OCI-LY3 (cell line): ENCODE measurements around the gene PALD1.

Experiments used
- H2AFZ ChIP-seq: fragments of 200-600, 300-600 bp; shearing (Covaris generic); 2 replicates; pipeline ENCODE4 v1.6.0; 2014; ENCODE audit warnings: antibody characterized with exemption, low read depth, low read length
- H3K27ac ChIP-seq: fragments of 200-600, 300-600 bp; sonication (generic); 2 replicates; pipeline ENCODE4 v1.5.1; 2014; ENCODE audit warnings: mild to moderate bottlenecking, low read length, moderate library complexity, mixed read lengths
- H3K27me3 ChIP-seq: fragments of 200-600, 300-600 bp; sonication (generic); 2 replicates; pipeline ENCODE4 v1.6.1; 2014; ENCODE audit warnings: low read depth, low read length, mixed read lengths
- H3K36me3 ChIP-seq: fragments of 200-600, 300-600 bp; sonication (generic); replicated peaks from 2 replicates; pipeline ENCODE3; 2014; ENCODE audit warnings: low read depth, low read length, mixed read lengths
- H3K4me1 ChIP-seq: fragments of 300-600, 200-600 bp; sonication (generic); 2 replicates; pipeline ENCODE4 v1.6.1; 2014; ENCODE audit warnings: low read length, mixed read lengths
- H3K4me2 ChIP-seq: fragments of 200-600, 300-600 bp; sonication (generic); 2 replicates; pipeline ENCODE4 v1.6.1; 2014; ENCODE audit warnings: low read length, mixed read lengths
- H3K4me3 ChIP-seq: fragments of 300-600, 200-600 bp; sonication (generic); 2 replicates; pipeline ENCODE4 v1.5.1; 2014; ENCODE audit warnings: antibody characterized with exemption, mild to moderate bottlenecking, low read length, moderate library complexity
- H3K79me2 ChIP-seq: fragments of 300-600, 200-600 bp; shearing (Covaris generic); 2 replicates; pipeline ENCODE4 v1.6.1; 2014; ENCODE audit warnings: mild to moderate bottlenecking, low read length, mixed read lengths
- H3K9ac ChIP-seq: fragments of 300-600, 200-600 bp; shearing (Covaris generic); 2 replicates; pipeline ENCODE4 v1.6.0; 2014; ENCODE audit warnings: mild to moderate bottlenecking, low read length, moderate library complexity
- H3K9me3 ChIP-seq: fragments of 200-600, 300-600 bp; shearing (Covaris generic); 2 replicates; pipeline ENCODE4 v1.6.1; 2014; ENCODE audit warnings: low read length, mixed read lengths; ENCODE audit not compliant: insufficient read depth
- H4K20me1 ChIP-seq: fragments of 200-600, 300-600 bp; sonication (generic); 2 replicates; pipeline ENCODE4 v1.6.1; 2016; ENCODE audit warnings: low read length, mixed read lengths; ENCODE audit not compliant: insufficient read depth
- EZH2phosphoT487 ChIP-seq: fragments of 200-600 bp; shearing (Covaris generic); IDR thresholded peaks from 2 replicates; pipeline ENCODE4 v1.6.1; 2018; ENCODE audit warnings: antibody characterized with exemption, mixed run types, low read depth
- TF ChIP-seq, protein P1 (sequence below): fragments of 200-600, 300-600 bp; sonication (generic); IDR thresholded peaks from 2 replicates; pipeline ENCODE4 v1.5.1; 2014; ENCODE audit warnings: antibody characterized with exemption, low read length, low read depth

Gene PALD1

GRCh38 chr10:70440296-70441160 is 38.0 kb upstream of the PALD1 start:
- Histone ChIP-seq H3K4me2 (no peak overlapping the region), H3K36me3 (no peaks in the 10 kb centered on the region), H3K4me3 (no peak overlapping the region), H2AFZ (no peak overlapping the region), H3K4me1 (no peaks in the 10 kb centered on the region), H3K79me2 (no peaks in the 10 kb centered on the region), H3K27me3 (no peaks in the 10 kb centered on the region), H4K20me1 (no peaks in the 10 kb centered on the region), H3K27ac (no peak overlapping the region), H3K9ac (no peak overlapping the region), H3K9me3 (no peaks in the 10 kb centered on the region)
- TF ChIP-seq EZH2phosphoT487, result no peak
- TF ChIP-seq, protein P1, sequence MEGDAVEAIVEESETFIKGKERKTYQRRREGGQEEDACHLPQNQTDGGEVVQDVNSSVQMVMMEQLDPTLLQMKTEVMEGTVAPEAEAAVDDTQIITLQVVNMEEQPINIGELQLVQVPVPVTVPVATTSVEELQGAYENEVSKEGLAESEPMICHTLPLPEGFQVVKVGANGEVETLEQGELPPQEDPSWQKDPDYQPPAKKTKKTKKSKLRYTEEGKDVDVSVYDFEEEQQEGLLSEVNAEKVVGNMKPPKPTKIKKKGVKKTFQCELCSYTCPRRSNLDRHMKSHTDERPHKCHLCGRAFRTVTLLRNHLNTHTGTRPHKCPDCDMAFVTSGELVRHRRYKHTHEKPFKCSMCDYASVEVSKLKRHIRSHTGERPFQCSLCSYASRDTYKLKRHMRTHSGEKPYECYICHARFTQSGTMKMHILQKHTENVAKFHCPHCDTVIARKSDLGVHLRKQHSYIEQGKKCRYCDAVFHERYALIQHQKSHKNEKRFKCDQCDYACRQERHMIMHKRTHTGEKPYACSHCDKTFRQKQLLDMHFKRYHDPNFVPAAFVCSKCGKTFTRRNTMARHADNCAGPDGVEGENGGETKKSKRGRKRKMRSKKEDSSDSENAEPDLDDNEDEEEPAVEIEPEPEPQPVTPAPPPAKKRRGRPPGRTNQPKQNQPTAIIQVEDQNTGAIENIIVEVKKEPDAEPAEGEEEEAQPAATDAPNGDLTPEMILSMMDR, result no peak

- Histone ChIP-seq H3K4me2 (no peak within 1 kb of the TSS), H2AFZ (no peak within 1 kb of the TSS), H3K4me1 (no peaks in the 10 kb centered on the region), H3K4me3 (no peak within 1 kb of the TSS), H3K27me3 (no peaks in the 10 kb centered on the region), H3K36me3 (no peaks in the 10 kb centered on the region), H3K27ac (no peak within 1 kb of the TSS), H3K79me2 (no peaks in the 10 kb centered on the region), H3K9ac (no peak within 1 kb of the TSS), H4K20me1 (no peaks in the 10 kb centered on the region), H3K9me3 (no peaks in the 10 kb centered on the region)
- TF ChIP-seq EZH2phosphoT487, result no peak
- TF ChIP-seq, protein P1, result no peak
These were observed 37.2 kb upstream of the PALD1 start, which contains the start of gene NODAL for GRCh38 chr10:70441161-70441894. Gene NODAL (minus strand): TSS chr10:70441681. CDS start chr10:70441667, 14 bp downstream.

DNA sequence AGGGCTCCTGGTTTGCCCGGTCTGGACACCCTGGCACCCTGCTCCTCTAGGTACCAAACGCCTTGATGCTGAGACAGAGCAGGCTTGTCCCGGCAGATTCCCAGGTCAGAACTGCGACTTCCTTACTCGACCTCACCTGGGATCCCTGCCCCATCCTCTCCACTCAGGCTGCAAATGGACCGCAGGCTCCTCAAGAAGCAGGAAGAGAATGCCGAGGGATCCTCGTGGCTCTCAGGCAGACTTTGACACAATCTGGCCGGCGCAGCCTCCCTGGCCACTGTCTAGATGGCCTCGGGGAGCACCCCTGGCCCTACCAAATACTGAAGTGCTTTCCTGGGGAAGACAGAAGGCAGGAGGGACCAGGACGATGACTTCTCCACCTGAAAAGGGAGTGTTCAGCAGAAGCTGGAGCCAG is 36.7 kb upstream of the PALD1 start:
- Histone ChIP-seq H2AFZ (no peak overlapping the region), H3K36me3 (no peaks in the 10 kb centered on the region), H3K9me3 (no peaks in the 10 kb centered on the region), H3K4me2 (no peak overlapping the region), H3K79me2 (no peaks in the 10 kb centered on the region), H3K27ac (no peak overlapping the region), H3K4me3 (no peak overlapping the region), H4K20me1 (no peaks in the 10 kb centered on the region), H3K27me3 (no peaks in the 10 kb centered on the region), H3K4me1 (no peaks in the 10 kb centered on the region), H3K9ac (no peak overlapping the region)
- TF ChIP-seq EZH2phosphoT487, result no peak
- TF ChIP-seq, protein P1, result no peak

GRCh38 chr10:70442332-70442988 is 36.1 kb upstream of the PALD1 start:
- Histone ChIP-seq H3K4me1 (no peaks in the 10 kb centered on the region), H3K27me3 (no peaks in the 10 kb centered on the region), H3K4me2 (no peak overlapping the region), H3K4me3 (no peak overlapping the region), H3K27ac (no peak overlapping the region), H3K9ac (no peak overlapping the region), H2AFZ (no peak overlapping the region), H4K20me1 (no peaks in the 10 kb centered on the region), H3K36me3 (no peaks in the 10 kb centered on the region), H3K79me2 (no peaks in the 10 kb centered on the region), H3K9me3 (no peaks in the 10 kb centered on the region)
- no peak for TF ChIP-seq EZH2phosphoT487
- TF ChIP-seq, protein P1, result no peak
